ENCODE measurements around the gene MGMT.

GRCh38 chr10:129494740-129495139, 27.7 kb downstream of the MGMT start:
- TF ChIP-seq ZBTB33 (IDR thresholded peaks at IDR 0.05; ENCODE audit: extremely low read depth, insufficient replicate concordance, low read length), result no peak
- no peak for TF ChIP-seq CBX3 (IDR thresholded peaks at IDR 0.05; ENCODE audit: low read depth)
- no peak for TF ChIP-seq RAD21 (IDR thresholded peaks at IDR 0.05; ENCODE audit: low read depth)
- no peak for TF ChIP-seq CTCF (IDR thresholded peaks at IDR 0.05 in 2 of 3, conservative IDR thresholded peaks at IDR 0.05 in 1 of 3; ENCODE audit: borderline replicate concordance in 1 of 3, insufficient read depth in 1 of 3, low read depth in 2 of 3, low read length in 2 of 3)
- no peak for TF ChIP-seq FOSL1 (IDR thresholded peaks at IDR 0.05; ENCODE audit: low read depth)
- no peak for TF ChIP-seq EZH2 (IDR thresholded peaks at IDR 0.05)
- TF ChIP-seq ATF3 (IDR thresholded peaks at IDR 0.05), result no peak
- no peak for TF ChIP-seq TCF7L2 (IDR thresholded peaks at IDR 0.05; ENCODE audit: borderline replicate concordance, extremely low read depth, insufficient read depth, insufficient read length)
